DND-41 (cell line): ENCODE data around the gene ZEB1.
"Not testable (repeated sequence)": the region's sequence is repeated elsewhere in the genome, so short reads cannot be mapped to it uniquely, and the experiment has no call there.

ENCODE experiments used
- ATAC-seq: fragments of 200-7000 bp; cut with Tn5 transposase; 3 replicates; pipeline ENCODE4 v1.9.1; 2021; ENCODE audit warnings: low read depth; ENCODE audit not compliant: insufficient read depth
- DNase-seq: peaks from one replicate; pipeline ENCODE4 v3.0.0-alpha.2; 2020
- H2AFZ ChIP-seq: 2 replicates; pipeline ENCODE4 v1.6.0; 2012; ENCODE audit warnings: low read depth, low read length
- H3K27ac ChIP-seq: 2 replicates; pipeline ENCODE4 v1.5.1; 2012; ENCODE audit warnings: low read length, inconsistent platforms
- H3K27me3 ChIP-seq: fragments of 200-600 bp; sonication (generic); 2 replicates; pipeline ENCODE4 v1.6.0; 2012; ENCODE audit warnings: low read length, mild to moderate bottlenecking, inconsistent platforms; ENCODE audit not compliant: insufficient read depth, poor library complexity
- H3K36me3 ChIP-seq: 2 replicates; pipeline ENCODE4 v1.5.1; 2012; ENCODE audit warnings: low read length, inconsistent platforms; ENCODE audit not compliant: insufficient read depth
- H3K4me1 ChIP-seq: 2 replicates; pipeline ENCODE4 v1.5.1; 2012; ENCODE audit warnings: mild to moderate bottlenecking, low read length; ENCODE audit not compliant: insufficient read depth
- H3K4me2 ChIP-seq: 2 replicates; pipeline ENCODE4 v1.6.0; 2012; ENCODE audit warnings: mild to moderate bottlenecking, moderate library complexity, low read length, inconsistent platforms; ENCODE audit not compliant: insufficient read depth
- H3K4me3 ChIP-seq, 2 experiments: fragments of 200-600 bp in 1 of 2; shearing (Covaris generic) in 1 of 2; 2 replicates each; pipeline ENCODE4 v1.5.1; 2012 to 2016; ENCODE audit warnings: inconsistent platforms in 2 of 2, low read length in 2 of 2, mild to moderate bottlenecking in 2 of 2, low read depth in 1 of 2, moderate library complexity in 1 of 2
- H3K79me2 ChIP-seq: 2 replicates; pipeline ENCODE4 v1.6.0; 2012; ENCODE audit warnings: low read length, inconsistent platforms; ENCODE audit not compliant: insufficient read depth
- H3K9ac ChIP-seq: 2 replicates; pipeline ENCODE4 v1.6.0; 2012; ENCODE audit warnings: low read depth, mild to moderate bottlenecking, inconsistent platforms, low read length, moderate library complexity
- H3K9me3 ChIP-seq: 2 replicates; pipeline ENCODE4 v1.5.1; 2012; ENCODE audit warnings: low read length, moderate library complexity, mild to moderate bottlenecking, inconsistent platforms; ENCODE audit not compliant: insufficient read depth, severe bottlenecking
- H4K20me1 ChIP-seq: 2 replicates; pipeline ENCODE4 v1.6.0; 2012; ENCODE audit warnings: low read length; ENCODE audit not compliant: insufficient read depth
- CTCF ChIP-seq: IDR thresholded peaks from 2 replicates; pipeline ENCODE4 v1.5.1; 2012; ENCODE audit warnings: borderline replicate concordance, low read length, moderate library complexity, mild to moderate bottlenecking; ENCODE audit not compliant: poor library complexity, severe bottlenecking; ENCODE audit errors: extremely low read depth
- EZH2 ChIP-seq: IDR thresholded peaks from 3 replicates; pipeline ENCODE4 v1.6.1; 2012; ENCODE audit warnings: borderline replicate concordance, low read depth, mild to moderate bottlenecking, moderate library complexity, low read length, inconsistent platforms; ENCODE audit not compliant: severe bottlenecking

Gene ZEB1

GRCh38 chr10:31359979-31360378, 41.0 kb downstream of the ZEB1 start:
- no peak overlapping the region for H3K4me2 ChIP-seq

GRCh38 chr10:31361475-31361874, 42.5 kb downstream of the ZEB1 start:
- not testable (repeated sequence) for H3K27ac ChIP-seq, H3K4me1 ChIP-seq, DNase-seq, H3K4me2 ChIP-seq, H3K4me3 ChIP-seq, H3K27me3 ChIP-seq, H2AFZ ChIP-seq, ATAC-seq, H3K9ac ChIP-seq
- Histone ChIP-seq H3K9me3 (peaks cover 35% of the 10 kb centered on the region), H4K20me1 (peaks cover 40% of the 10 kb centered on the region), H3K36me3 (peaks cover 68% of the 10 kb centered on the region), H3K79me2 (peaks cover 98% of the 10 kb centered on the region)

More at GRCh38 chr10:31359979-31360378, 41.0 kb downstream of the ZEB1 start:
- Histone ChIP-seq H4K20me1 (peaks cover 42% of the 10 kb centered on the region), H3K4me3 (no peak overlapping the region), H3K4me1 (no peaks in the 10 kb centered on the region), H3K9me3 (peaks cover 36% of the 10 kb centered on the region), H3K27me3 (no peaks in the 10 kb centered on the region), H2AFZ (no peak overlapping the region), H3K79me2 (peaks cover 98% of the 10 kb centered on the region), H3K36me3 (peaks cover 78% of the 10 kb centered on the region), H3K9ac (no peak overlapping the region), H3K27ac (no peak overlapping the region)
- no peak for TF ChIP-seq CTCF
- no peak for TF ChIP-seq EZH2
- ATAC-seq (no peak), DNase-seq (no peak)

- peaks cover 62% of the 10 kb centered on the region for H3K36me3 ChIP-seq
- H3K9me3 ChIP-seq = peaks cover 34% of the 10 kb centered on the region
- peaks cover 39% of the 10 kb centered on the region for H4K20me1 ChIP-seq
- no peak overlapping the region for H3K9ac ChIP-seq
- no peak for DNase-seq
- no peaks in the 10 kb centered on the region for H3K27me3 ChIP-seq
- ATAC-seq = no peak
- no peak overlapping the region for H3K27ac ChIP-seq
- H3K4me2 ChIP-seq = no peak overlapping the region
- TF ChIP-seq CTCF (no peak), EZH2 (no peak)
- H3K4me1 ChIP-seq = no peaks in the 10 kb centered on the region
- no peak overlapping the region for H3K4me3 ChIP-seq
- peaks cover 98% of the 10 kb centered on the region for H3K79me2 ChIP-seq
- no peak overlapping the region for H2AFZ ChIP-seq
Observed at GRCh38 chr10:31362023-31362641, 43.1 kb downstream of the ZEB1 start.

GRCh38 chr10:31363696-31364095, 44.7 kb downstream of the ZEB1 start:
- not testable (repeated sequence) for H3K27me3 ChIP-seq, H3K4me2 ChIP-seq, ATAC-seq, DNase-seq, H3K4me3 ChIP-seq, H3K4me1 ChIP-seq, H3K9ac ChIP-seq, H3K27ac ChIP-seq, H2AFZ ChIP-seq
- H3K79me2 ChIP-seq = peaks cover 98% of the 10 kb centered on the region
- peaks cover 44% of the 10 kb centered on the region for H4K20me1 ChIP-seq
- peaks cover 51% of the 10 kb centered on the region for H3K36me3 ChIP-seq
- H3K9me3 ChIP-seq = peaks cover 25% of the 10 kb centered on the region

- DNase-seq, H3K27ac ChIP-seq, H3K27me3 ChIP-seq, H2AFZ ChIP-seq, H3K9ac ChIP-seq, H3K4me1 ChIP-seq, H3K4me3 ChIP-seq, ATAC-seq, H3K4me2 ChIP-seq: not testable (repeated sequence)
- H3K79me2 ChIP-seq = peaks cover 98% of the 10 kb centered on the region
- H3K36me3 ChIP-seq = peaks cover 45% of the 10 kb centered on the region
- H3K9me3 ChIP-seq = peaks cover 19% of the 10 kb centered on the region
- H4K20me1 ChIP-seq = peaks cover 46% of the 10 kb centered on the region
Observed at GRCh38 chr10:31364238-31364637, 45.2 kb downstream of the ZEB1 start.
